Body of pancreas (tissue), 4 donors: ENCODE data around the gene NOP14. TPM values are rescaled to one million over a fixed set of nuclear protein-coding genes. Genes with fewer than 3 reads are reported as not detected.

Experiments used
- ATAC-seq: fragments of 150-250 bp; one replicate; pipeline ENCODE4 v1.9.1; 2016
- DNase-seq, 4 donors: peaks; one replicate each; pipeline ENCODE4 v3.0.0-alpha.2; 2019
- H3K27ac ChIP-seq, 4 donors: fragments of 200-600 bp; sonication (generic); 1 replicate in 3 of 4; 2 replicates in 1 of 4; pipeline versions ENCODE4 v1.5.1 to v1.6.1; 2016 to 2019; ENCODE audit warnings: mild to moderate bottlenecking in 1 of 4, mixed read lengths in 1 of 4, moderate library complexity in 1 of 4
- H3K27me3 ChIP-seq, 2 donors: fragments of 200-600 bp; sonication (generic); one replicate each; pipeline ENCODE4 v1.6.0; 2016; ENCODE audit warnings: mild to moderate bottlenecking in 1 of 2
- H3K36me3 ChIP-seq, 2 donors: fragments of 200-600 bp; sonication (generic); replicated peaks in 1 of 2; 2 replicates each; pipeline ENCODE4 v1.5.1; 2016; ENCODE audit warnings: low read depth in 2 of 2; ENCODE audit not compliant: insufficient read depth in 1 of 2
- H3K4me1 ChIP-seq: fragments of 200-600 bp; sonication (generic); one replicate; pipeline ENCODE4 v1.6.0; 2016
- H3K4me3 ChIP-seq, 2 donors: fragments of 200-600 bp; sonication (generic); 1 replicate in 1 of 2; 2 replicates in 1 of 2; pipeline ENCODE4 v1.5.1; 2016 to 2019
- H3K9me3 ChIP-seq, 3 donors: fragments of 200-600 bp; sonication (generic); 1 replicate in 2 of 3; 2 replicates in 1 of 3; pipeline ENCODE4 v1.5.1; 2016
- CTCF ChIP-seq, 7 experiments: fragments of 450-650 bp in 4 of 7; fragments of 200-600 bp in 3 of 7; sonication (generic) in 3 of 7; IDR thresholded peaks; one replicate each; pipeline ENCODE4 v1.5.1; 2016 to 2019; ENCODE audit warnings: antibody characterized with exemption in 7 of 7
- POLR2A ChIP-seq, 3 donors: fragments of 450-650 bp; IDR thresholded peaks; one replicate each; pipeline ENCODE4 v1.6.1; 2016; ENCODE audit warnings: antibody characterized with exemption in 3 of 3, mild to moderate bottlenecking in 2 of 3
- WGBS, 2 donors: methylation state at CpG; one replicate each; pipeline ENCODE4 v1.1.5; 2017; 5-methylcytosine and 5-hydroxymethylcytosine counted together
- intact Hi-C: fragments of 100-400 bp; cut with DNase I; formaldehyde crosslinking; loops from one replicate; pipeline ENCODE4 v1.15.1; 2023
- total RNA-seq, 2 donors: library from RNA; depleted of rRNA; stranded (reverse); fragments of >200 nt; gene quantifications; one replicate each; pipeline ENCODE4 v1.1.0, GENCODE V29; 2016

NOP14 gene
- total RNA-seq, 2 donors from 2014 or later = 20.0 to 20.1 TPM

GRCh38 chr4:3009422-3009821 is 46.2 kb upstream of the NOP14 start:
- intact Hi-C loops = no loop called here
- no peak overlapping the region for H3K27ac ChIP-seq

GRCh38 chr4:3007724-3008123 is 44.5 kb upstream of the NOP14 start:
- H3K4me3 ChIP-seq = no peak overlapping the region
- no peak for DNase-seq
- TF ChIP-seq CTCF (IDR thresholded peaks at IDR 0.05) (no peak), POLR2A (IDR thresholded peaks at IDR 0.05) (no peak)

More at GRCh38 chr4:3009422-3009821, 46.2 kb upstream of the NOP14 start:
- TF ChIP-seq POLR2A (IDR thresholded peaks at IDR 0.05) (no peak), CTCF (IDR thresholded peaks at IDR 0.05) (peak in 4 of 7 experiments; percentile 12 to 41 (median 27))
- H3K36me3 ChIP-seq = no peaks in the 10 kb centered on the region
- 65 to 72% methylated on average over 7 of the region's 7 CpGs for WGBS, 2 donors
- peaks cover 30% of the 10 kb centered on the region for H3K4me1 ChIP-seq
- H3K4me3 ChIP-seq = no peak overlapping the region
- peak in 3 of 4 donors; percentile 27 to 32 (median 29) for DNase-seq
- ATAC-seq = peak; percentile 27
- H3K9me3 ChIP-seq = no peaks in the 10 kb centered on the region
- no peaks in the 10 kb centered on the region for H3K27me3 ChIP-seq

GRCh38 chr4:2996415-2996814 is 33.2 kb upstream of the NOP14 start:
- 84 to 94% methylated on average over 4 of the region's 4 CpGs for WGBS, 2 donors

More at GRCh38 chr4:3007724-3008123, 44.5 kb upstream of the NOP14 start:
- H3K9me3 ChIP-seq = no peaks in the 10 kb centered on the region
- 89 to 97% methylated on average over 2 of the region's 2 CpGs for WGBS, 2 donors
- peaks cover 14% of the 10 kb centered on the region for H3K4me1 ChIP-seq
- no peak for ATAC-seq
- no peaks in the 10 kb centered on the region for H3K27me3 ChIP-seq
- H3K36me3 ChIP-seq = no peaks in the 10 kb centered on the region
- no peak overlapping the region for H3K27ac ChIP-seq
- intact Hi-C loops = no loop called here

GRCh38 chr4:2995546-2996265 is 32.5 kb upstream of the NOP14 start:
- Histone ChIP-seq H3K4me1 (no peaks in the 10 kb centered on the region), H3K36me3 (no peaks in the 10 kb centered on the region), H3K27me3 (no peaks in the 10 kb centered on the region), H3K27ac (no peak overlapping the region), H3K9me3 (no peaks in the 10 kb centered on the region), H3K4me3 (no peak overlapping the region)
- intact Hi-C loops = no loop called here
- DNase-seq (no peak), ATAC-seq (no peak)
- 73 to 80% methylated on average over 4 of the region's 4 CpGs for WGBS, 2 donors
- no peak for TF ChIP-seq CTCF (IDR thresholded peaks at IDR 0.05)
- no peak for TF ChIP-seq POLR2A (IDR thresholded peaks at IDR 0.05)

More at GRCh38 chr4:2996415-2996814, 33.2 kb upstream of the NOP14 start:
- TF ChIP-seq CTCF (IDR thresholded peaks at IDR 0.05) (no peak), POLR2A (IDR thresholded peaks at IDR 0.05) (no peak)
- DNase-seq (no peak), ATAC-seq (no peak)
- Histone ChIP-seq H3K4me3 (no peak overlapping the region), H3K36me3 (no peaks in the 10 kb centered on the region), H3K27ac (no peak overlapping the region), H3K27me3 (no peaks in the 10 kb centered on the region), H3K4me1 (no peaks in the 10 kb centered on the region), H3K9me3 (no peaks in the 10 kb centered on the region)
- intact Hi-C loops = no loop called here

GRCh38 chr4:2994917-2995316 is 31.7 kb upstream of the NOP14 start:
- Histone ChIP-seq H3K27ac (no peak overlapping the region), H3K27me3 (no peaks in the 10 kb centered on the region), H3K36me3 (no peaks in the 10 kb centered on the region), H3K4me1 (no peaks in the 10 kb centered on the region), H3K9me3 (no peaks in the 10 kb centered on the region), H3K4me3 (no peak overlapping the region)
- intact Hi-C loops = no loop called here
- WGBS, 2 donors = 96% methylated on average over 4 of the region's 4 CpGs
- DNase-seq (no peak), ATAC-seq (no peak)
- TF ChIP-seq CTCF (IDR thresholded peaks at IDR 0.05) = no peak
- TF ChIP-seq POLR2A (IDR thresholded peaks at IDR 0.05) = no peak
